Adrenal gland (tissue), 5 donors: ENCODE measurements around the gene MAS1.

ENCODE experiments used
- POLR2A ChIP-seq, 2 donors: fragments of 450-650 bp; IDR thresholded peaks; one replicate each; pipeline ENCODE4 v1.6.1; 2017; ENCODE audit warnings: antibody characterized with exemption in 2 of 2, mild to moderate bottlenecking in 2 of 2, moderate library complexity in 1 of 2
- TF ChIP-seq, protein P1 (sequence below), 6 experiments: fragments of 450-650 bp in 4 of 6; fragments of 200-600 bp in 2 of 6; sonication (generic) in 1 of 6; IDR thresholded peaks; 1 replicate in 5 of 6; 2 replicates in 1 of 6; pipeline versions ENCODE4 v1.5.1 to v1.8.0; 2016 to 2021; ENCODE audit warnings: antibody characterized with exemption in 6 of 6, mild to moderate bottlenecking in 2 of 6, moderate library complexity in 1 of 6
- donor health status: DM: no; HTN: no; CAD: no.

DNA sequence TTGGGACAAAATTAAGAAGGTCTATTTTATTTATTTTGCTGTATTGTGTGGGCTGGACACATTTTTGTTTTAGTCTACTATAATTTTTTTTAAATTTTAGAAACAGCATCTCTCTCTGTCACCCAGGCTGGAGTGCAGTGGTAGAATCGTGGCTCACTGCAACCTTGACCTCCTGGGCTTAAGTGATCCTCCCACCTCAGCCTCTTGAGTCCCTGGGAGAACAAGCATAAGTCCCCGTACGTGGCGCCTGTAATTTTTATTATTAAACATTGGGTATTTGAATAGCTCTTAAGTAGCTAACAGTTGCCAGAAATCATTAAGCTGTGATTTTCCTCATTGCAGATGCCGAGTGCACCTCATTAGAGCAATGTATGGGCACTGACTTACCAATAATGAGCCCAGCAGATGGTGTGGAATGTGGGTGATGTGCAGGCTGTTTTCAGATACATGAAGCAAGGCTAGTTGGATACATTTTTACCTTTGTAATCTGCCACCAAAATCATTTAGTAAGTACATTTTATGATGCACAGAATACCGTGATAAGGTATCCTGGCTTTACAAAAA lies 10.3 kb upstream of the MAS1 start:
- TF ChIP-seq, protein P1, sequence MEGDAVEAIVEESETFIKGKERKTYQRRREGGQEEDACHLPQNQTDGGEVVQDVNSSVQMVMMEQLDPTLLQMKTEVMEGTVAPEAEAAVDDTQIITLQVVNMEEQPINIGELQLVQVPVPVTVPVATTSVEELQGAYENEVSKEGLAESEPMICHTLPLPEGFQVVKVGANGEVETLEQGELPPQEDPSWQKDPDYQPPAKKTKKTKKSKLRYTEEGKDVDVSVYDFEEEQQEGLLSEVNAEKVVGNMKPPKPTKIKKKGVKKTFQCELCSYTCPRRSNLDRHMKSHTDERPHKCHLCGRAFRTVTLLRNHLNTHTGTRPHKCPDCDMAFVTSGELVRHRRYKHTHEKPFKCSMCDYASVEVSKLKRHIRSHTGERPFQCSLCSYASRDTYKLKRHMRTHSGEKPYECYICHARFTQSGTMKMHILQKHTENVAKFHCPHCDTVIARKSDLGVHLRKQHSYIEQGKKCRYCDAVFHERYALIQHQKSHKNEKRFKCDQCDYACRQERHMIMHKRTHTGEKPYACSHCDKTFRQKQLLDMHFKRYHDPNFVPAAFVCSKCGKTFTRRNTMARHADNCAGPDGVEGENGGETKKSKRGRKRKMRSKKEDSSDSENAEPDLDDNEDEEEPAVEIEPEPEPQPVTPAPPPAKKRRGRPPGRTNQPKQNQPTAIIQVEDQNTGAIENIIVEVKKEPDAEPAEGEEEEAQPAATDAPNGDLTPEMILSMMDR (IDR thresholded peaks at IDR 0.05), result no peak
- no peak for TF ChIP-seq POLR2A (IDR thresholded peaks at IDR 0.05)
